CD4-positive, alpha-beta T cell treated with Interleukin-6 at 100 ng/mL for 8 hours (primary cell): Measurements from ENCODE around the gene SLC9A3.
"Not testable (repeated sequence)": the region's sequence is repeated elsewhere in the genome, so short reads cannot be mapped to it uniquely, and the experiment has no call there.

ENCODE experiments used
- DNase-seq: peaks from one replicate; pipeline ENCODE4 v3.0.0-alpha.2; 2020; ENCODE audit warnings: mixed read lengths, low spot score

Gene SLC9A3

GRCh38 chr5:524234-524972 is at the start of gene SLC9A3:
Gene SLC9A3, minus strand, starts transcription at chr5:524449.
- DNase-seq, result no peak

DNA sequence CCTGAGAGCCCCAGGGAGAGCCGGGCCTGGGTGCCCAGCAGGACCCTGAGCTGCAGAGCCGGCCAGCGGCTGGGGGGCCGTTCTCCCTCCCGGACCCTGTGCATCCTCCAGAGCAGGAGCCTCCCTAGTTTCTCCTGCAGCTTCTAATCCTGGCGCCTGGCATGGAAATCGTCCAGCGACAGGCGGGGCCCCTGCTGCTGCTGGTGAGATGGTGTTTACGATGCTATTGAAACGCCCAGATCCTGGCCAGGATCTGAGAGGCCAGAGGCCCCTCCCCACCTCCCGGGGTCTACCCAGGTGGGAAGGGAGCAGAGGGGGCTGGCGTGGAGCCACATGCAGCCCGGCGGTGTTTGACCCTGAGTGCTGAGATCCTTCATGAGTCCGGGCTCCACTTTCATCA is 49.7 kb upstream of the SLC9A3 start:
- no peak for DNase-seq

DNA sequence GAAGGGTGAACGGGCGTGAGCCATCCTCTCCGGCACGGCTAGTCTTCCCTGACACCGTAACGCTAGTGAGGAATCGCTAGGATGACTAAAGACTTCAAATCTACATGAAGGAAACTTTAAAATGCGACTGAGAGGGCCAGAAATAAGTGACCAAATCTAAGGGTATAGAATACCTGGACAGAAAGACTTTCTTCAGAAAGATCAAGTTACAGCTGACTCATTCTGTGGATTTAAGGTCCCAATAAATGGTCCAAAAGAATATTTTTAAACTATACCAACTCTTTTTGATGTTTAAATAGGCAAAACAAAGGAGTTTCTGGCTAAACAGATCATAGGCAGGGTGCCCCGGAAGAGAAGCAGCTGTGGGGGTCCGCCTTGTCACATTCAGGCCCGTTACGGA is 49.0 kb upstream of the SLC9A3 start:
- DNase-seq, result no peak

GRCh38 chr5:572398-573019 is 48.3 kb upstream of the SLC9A3 start:
- no peak for DNase-seq

GRCh38 chr5:571791-572190 is 47.5 kb upstream of the SLC9A3 start:
- DNase-seq, result no peak

GRCh38 chr5:570886-571285 is 46.6 kb upstream of the SLC9A3 start:
- no peak for DNase-seq

- DNase-seq, result no peak
These were observed 46.2 kb upstream of the SLC9A3 start for GRCh38 chr5:570446-570845.

- DNase-seq, result no peak
These were observed 45.7 kb upstream of the SLC9A3 start for GRCh38 chr5:569868-570361.

- DNase-seq, result no peak
These were observed 45.2 kb upstream of the SLC9A3 start for GRCh38 chr5:569358-569867.

GRCh38 chr5:568809-569208 is 44.6 kb upstream of the SLC9A3 start:
- no peak for DNase-seq

GRCh38 chr5:568061-568781 is 44.0 kb upstream of the SLC9A3 start:
- DNase-seq, result no peak

DNA sequence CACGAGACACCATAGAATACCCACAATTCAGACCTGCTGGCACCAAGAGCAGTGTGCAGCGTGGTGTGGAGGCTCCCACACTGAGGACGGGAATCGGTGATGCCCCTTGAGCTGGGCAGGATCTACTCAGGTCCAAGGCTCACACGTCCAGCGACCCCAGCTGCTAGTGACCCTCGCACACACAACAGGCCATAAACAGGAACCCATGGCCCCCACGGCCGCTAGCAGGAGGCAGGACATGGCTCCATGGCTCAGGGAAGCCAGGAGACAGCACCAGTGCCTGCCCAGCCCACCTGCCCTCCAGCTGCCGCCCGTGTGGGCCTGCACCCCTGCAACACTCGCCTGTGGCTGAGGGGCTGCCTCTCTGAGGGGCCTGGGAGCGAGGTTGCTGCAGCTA is 43.4 kb upstream of the SLC9A3 start:
- DNase-seq, result no peak

DNA sequence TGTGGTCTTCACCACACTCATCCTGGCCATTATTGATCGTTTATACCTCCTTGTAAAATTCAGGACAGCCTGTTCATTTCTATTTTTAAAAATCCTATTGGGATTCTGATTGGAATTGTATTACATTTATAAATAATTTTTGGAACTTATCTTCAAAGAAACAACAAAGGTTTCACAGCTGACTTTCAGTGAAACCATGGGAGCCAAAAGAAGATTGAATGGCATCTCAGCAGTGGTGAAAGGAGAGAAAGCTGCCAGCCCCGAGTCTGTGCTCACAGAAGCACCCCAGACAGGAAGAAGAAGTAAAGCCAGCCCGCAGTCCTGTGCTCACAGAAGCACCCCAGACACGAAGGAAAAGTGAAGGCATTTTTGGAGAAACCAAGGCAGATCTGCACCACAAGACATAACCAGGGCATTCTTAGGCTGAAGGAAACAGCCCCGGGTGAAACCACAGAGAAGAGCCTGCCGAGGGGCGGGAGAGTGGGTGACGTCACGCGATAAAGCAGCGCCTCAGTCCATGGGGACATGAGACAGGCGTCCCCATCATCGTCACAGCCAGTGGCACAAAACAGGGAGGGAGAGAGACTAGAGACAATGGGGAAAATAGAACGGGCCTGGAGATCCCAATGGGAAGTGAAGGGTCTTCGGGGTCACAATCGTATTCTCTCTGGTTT is 42.5 kb upstream of the SLC9A3 start:
- DNase-seq, result no peak

DNA sequence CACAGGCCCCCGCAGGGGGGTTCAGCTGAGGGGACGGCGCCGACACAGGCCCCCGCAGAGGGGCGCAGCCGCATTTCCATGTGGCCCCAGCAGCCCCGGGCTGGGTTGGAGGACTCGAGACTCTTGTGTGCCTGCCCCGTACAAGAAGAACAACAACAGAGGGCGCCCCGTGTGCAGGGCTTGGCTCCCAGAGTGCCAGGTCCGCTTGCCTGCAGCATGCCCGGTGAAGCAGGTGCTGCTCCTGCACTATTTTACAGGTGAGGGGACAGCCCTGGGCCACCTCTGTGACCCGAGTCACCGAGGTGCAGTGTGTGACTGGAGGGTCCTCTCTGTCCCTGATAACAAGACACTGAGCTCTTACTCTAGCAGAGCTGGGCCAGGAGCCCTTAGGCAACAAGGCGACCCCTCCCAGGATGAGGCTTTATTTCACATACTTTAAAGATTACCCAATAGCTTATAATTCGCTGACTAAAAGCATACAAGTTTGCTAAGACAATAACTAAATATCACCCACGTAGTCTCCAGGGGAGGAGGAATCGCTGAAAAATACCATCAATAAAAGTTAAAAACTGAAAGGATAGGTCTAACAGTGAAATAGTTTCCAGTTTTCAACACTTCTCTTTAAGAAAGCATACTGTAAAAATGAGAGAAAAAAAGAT is 41.7 kb upstream of the SLC9A3 start:
- no peak for DNase-seq

GRCh38 chr5:561408-561807 is 37.2 kb upstream of the SLC9A3 start:
- DNase-seq, result no peak

DNA sequence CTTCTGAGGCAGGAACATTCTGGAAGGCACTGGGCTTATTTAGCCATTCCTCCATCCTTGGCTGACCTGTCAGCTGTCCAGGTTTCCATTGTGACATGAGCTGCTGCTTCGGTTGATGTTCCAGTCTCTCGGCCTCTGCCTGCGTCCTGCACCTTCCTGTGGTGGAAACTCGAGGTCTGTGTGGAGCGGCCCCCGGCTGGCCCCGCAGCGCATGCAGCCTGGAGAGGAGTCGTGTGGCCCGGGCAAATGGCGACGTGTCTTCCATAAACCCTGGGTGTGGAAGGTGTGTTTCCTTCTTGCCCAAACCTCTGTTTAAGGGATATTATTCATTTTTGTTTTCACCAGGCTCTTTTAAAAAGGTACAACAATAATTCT is 36.5 kb upstream of the SLC9A3 start:
- no peak for DNase-seq

DNA sequence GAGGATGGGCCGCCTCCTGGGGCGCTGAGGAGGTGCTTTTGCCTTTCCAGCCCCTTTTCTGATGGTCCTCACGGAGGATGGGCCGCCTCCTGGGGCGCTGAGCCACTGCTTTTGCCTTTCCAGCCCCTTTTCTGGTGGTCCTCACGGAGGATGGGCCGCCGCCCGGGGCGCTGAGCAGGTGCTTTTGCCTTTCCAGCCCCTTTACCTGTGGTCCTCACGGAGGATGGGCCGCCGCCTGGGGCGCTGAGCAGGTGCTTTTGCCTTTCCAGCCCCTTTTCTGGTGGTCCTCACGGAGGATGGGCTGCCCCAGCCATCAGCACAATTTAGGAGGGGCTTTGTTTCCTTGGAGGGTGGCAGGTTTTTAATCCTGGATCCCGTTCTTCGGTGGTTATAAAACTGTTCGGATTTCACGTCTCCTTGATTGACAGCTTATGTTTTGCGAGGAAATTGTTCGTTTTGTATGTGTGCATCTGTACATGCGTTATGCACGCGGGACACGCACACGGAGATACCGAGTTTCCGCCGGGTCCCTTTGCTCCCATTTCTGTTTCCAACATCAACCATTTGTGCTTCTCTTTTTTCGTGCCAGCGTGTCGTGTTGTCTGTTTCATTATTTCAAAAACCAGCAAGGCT is 34.7 kb upstream of the SLC9A3 start:
- DNase-seq, result no peak

DNA sequence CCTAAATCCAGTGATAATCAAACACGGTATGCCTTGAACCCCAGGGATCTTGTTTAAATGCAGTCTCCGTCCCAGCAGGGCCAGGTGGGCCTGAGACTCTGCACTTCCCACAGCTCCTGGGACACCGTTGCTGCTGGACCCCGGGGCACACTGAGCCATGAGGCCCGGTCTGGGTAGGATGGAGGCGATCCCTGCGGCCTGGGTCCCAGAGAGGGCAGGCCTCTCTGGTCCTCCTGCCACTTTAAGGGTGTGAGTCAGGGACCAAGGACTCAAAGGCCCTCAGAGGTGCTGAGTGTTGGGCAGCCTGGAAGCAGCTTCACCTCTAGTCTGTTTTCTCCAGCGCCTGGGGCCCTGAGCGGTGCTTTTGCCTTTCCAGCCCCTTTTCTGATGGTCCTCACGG is 34.1 kb upstream of the SLC9A3 start:
- DNase-seq, result no peak

DNA sequence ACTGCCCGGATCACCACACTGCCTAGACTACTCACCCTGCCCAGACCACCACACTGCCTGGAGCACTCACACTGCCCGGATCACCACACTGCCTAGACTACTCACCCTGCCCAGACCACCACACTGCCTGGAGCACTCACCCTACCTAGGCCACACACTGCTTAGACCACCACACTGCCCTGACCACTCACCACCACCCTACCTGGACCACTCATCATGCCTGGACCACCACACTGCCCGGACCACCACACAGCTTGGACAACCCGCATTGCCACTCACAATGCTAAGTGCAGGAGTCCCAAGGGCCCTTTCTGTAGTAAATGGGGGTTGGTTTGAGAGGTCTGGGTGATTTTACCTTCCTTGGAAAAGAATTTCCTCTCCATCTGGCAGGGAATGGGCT is 33.7 kb upstream of the SLC9A3 start:
- DNase-seq, result not testable (repeated sequence)

- DNase-seq, result no peak
These were observed 32.7 kb upstream of the SLC9A3 start for GRCh38 chr5:556909-557441.

DNA sequence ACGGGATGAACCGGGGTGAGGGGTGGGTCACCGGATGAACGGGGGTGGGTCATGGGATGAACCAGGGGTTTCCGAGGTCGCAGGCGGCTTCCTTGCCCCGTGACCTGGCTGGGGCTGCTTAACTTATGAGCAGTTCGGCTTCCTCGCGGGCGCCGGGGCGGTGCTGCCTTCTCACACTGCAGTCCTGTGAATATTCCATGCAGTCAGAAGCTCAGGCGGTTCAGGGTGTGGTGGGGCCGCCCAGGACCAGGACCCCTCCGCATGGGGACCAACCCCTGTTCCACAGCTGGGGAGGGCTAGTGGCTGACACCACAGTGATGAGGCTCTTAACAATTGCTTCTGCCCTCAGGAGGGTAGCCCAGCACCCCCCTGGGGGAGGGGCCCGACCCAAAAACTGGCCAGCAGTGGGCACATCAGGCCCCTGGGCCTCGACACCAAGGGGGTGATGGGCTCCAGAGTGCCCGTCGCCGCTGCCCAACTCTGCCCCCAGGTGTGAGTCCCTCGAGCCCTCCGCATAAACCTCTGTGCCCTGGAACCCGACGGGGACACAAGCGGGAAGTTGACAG is 30.9 kb upstream of the SLC9A3 start:
- DNase-seq, result no peak
